Endodermal cell (in vitro differentiated cells): ENCODE results near the gene YJU2. TPM values are rescaled to one million over a fixed set of nuclear protein-coding genes. Genes with fewer than 3 reads are reported as not detected.
"Not testable (repeated sequence)": the region's sequence is repeated elsewhere in the genome, so short reads cannot be mapped to it uniquely, and the experiment has no call there.

Source experiments
- DNase-seq: peaks from one replicate; pipeline ENCODE4 v3.0.0-alpha.2; 2017
- H3K27ac ChIP-seq: 2 replicates; pipeline ENCODE4 v1.5.1; 2013; ENCODE audit warnings: mild to moderate bottlenecking, low read depth, low read length, moderate library complexity
- H3K27me3 ChIP-seq: 2 replicates; pipeline ENCODE4 v1.6.1; 2013; ENCODE audit warnings: mild to moderate bottlenecking, low read length, moderate library complexity; ENCODE audit not compliant: insufficient read depth, control insufficient read depth, poor library complexity, severe bottlenecking
- H3K36me3 ChIP-seq: 2 replicates; pipeline ENCODE4 v1.7.0; 2013; ENCODE audit warnings: mild to moderate bottlenecking, low read length, moderate library complexity; ENCODE audit not compliant: control insufficient read depth, insufficient read depth
- H3K4me1 ChIP-seq: one replicate; pipeline ENCODE4 v1.7.0; 2013; ENCODE audit warnings: low read length; ENCODE audit not compliant: control insufficient read depth, insufficient read depth
- H3K4me3 ChIP-seq: 2 replicates; pipeline ENCODE4 v1.5.1; 2013; ENCODE audit warnings: mild to moderate bottlenecking, low read length, moderate library complexity
- H3K9ac ChIP-seq: 2 replicates; pipeline ENCODE4 v1.6.1; 2013; ENCODE audit warnings: mild to moderate bottlenecking, low read length, moderate library complexity; ENCODE audit not compliant: poor library complexity, severe bottlenecking; ENCODE audit errors: extremely low read depth
- H3K9me3 ChIP-seq: 2 replicates; pipeline ENCODE4 v1.6.1; 2013; ENCODE audit warnings: mild to moderate bottlenecking, low read length, moderate library complexity; ENCODE audit not compliant: control insufficient read depth
- H3K27ac Mint-ChIP-seq: 2 replicates; pipeline ENCODE4 v1.8.0; 2020; ENCODE audit warnings: mixed read lengths
- H3K27me3 Mint-ChIP-seq: 2 replicates; pipeline ENCODE4 v1.8.0; 2021; ENCODE audit warnings: mild to moderate bottlenecking, mixed read lengths; ENCODE audit not compliant: insufficient read depth
- H3K36me3 Mint-ChIP-seq: 2 replicates; pipeline ENCODE4 v1.8.0; 2020; ENCODE audit warnings: low read depth, mixed read lengths
- H3K4me1 Mint-ChIP-seq: 2 replicates; pipeline ENCODE4 v1.8.0; 2020; ENCODE audit warnings: mixed read lengths
- H3K4me3 Mint-ChIP-seq: 2 replicates; pipeline ENCODE4 v1.8.0; 2020; ENCODE audit warnings: mild to moderate bottlenecking, moderate library complexity, mixed read lengths
- H3K9me3 Mint-ChIP-seq: 2 replicates; pipeline ENCODE4 v1.8.0; 2020; ENCODE audit warnings: mild to moderate bottlenecking, mixed read lengths
- CTCF ChIP-seq: fragments of 200-600 bp; sonication (generic); conservative IDR thresholded peaks from 2 replicates; pipeline ENCODE4 v1.5.0; 2021; ENCODE audit warnings: antibody characterized with exemption, mild to moderate bottlenecking
- WGBS, 2 experiments: methylation state at CpG; one replicate each; pipeline versions ENCODE4 v1.1.5 to v1.1.7; 2013; ENCODE audit warnings: missing lambda C conversion rate in 2 of 2, mixed read lengths in 1 of 2; ENCODE audit not compliant: insufficient coverage in 1 of 2, insufficient read length in 1 of 2; 5-methylcytosine and 5-hydroxymethylcytosine counted together
- total RNA-seq, 2 donors: library from RNA; stranded (reverse); fragmentation: NEBNext Ultra II Directional in 1 of 2; extraction: Animal tissue kit (Norgen Biotek cat#: 25700) in 1 of 2; gene quantifications; 2 replicates in 1 of 2; 3 replicates in 1 of 2; pipeline ENCODE4 v1.2.1, GENCODE V29; 2021

The YJU2 gene
- total RNA-seq, 2 donors from 2014 or later = 15.8 to 16.4 TPM

DNA sequence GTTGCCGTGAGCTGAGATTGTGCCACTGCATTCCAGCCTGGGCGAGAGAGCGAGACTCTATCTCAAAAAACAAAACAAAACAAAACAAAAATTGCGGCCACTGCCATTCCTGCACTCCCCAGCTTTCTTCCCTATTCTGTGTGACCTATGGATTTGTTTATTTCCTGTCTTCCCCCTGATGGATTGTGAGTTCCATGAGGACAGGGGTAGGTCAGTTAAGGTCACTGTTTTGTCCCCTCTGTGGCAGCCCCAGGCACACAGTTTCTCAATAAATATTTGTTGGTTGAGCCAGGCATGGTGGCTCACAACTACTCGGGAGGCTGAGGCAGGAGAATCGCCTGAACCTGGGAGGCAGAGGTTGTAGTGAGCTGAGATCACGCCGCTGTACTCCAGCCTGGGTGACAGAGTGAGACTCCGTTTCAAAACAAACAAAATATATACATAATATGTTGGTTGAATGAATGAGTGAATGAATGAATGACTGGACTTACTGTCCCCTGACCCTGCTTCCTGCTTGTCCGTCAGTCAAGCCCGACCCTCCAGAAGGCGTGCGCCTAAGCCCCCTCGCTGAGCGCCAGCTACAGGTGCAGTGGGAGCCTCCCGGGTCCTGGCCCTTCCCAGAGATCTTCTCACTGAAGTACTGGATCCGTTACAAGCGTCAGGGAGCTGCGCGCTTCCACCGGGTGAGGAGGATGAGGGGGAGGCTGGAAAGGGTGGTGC lies 12.6 kb upstream of the YJU2 start:
- no peak overlapping the region for H3K27ac Mint-ChIP-seq
- H3K27me3 Mint-ChIP-seq = peaks cover 5% of the 10 kb centered on the region
- H3K9me3 ChIP-seq = no peaks in the 10 kb centered on the region
- H3K36me3 Mint-ChIP-seq = no peaks in the 10 kb centered on the region
- no peak for DNase-seq
- TF ChIP-seq CTCF = no peak
- WGBS, 2 experiments = 84 to 100% methylated on average over 1 to 18 of the region's 21 CpGs
- no peaks in the 10 kb centered on the region for H3K27me3 ChIP-seq
- H3K9ac ChIP-seq = no peak overlapping the region
- no peak overlapping the region for H3K4me3 Mint-ChIP-seq
- no peaks in the 10 kb centered on the region for H3K36me3 ChIP-seq
- no peak overlapping the region for H3K4me3 ChIP-seq
- no peaks in the 10 kb centered on the region for H3K4me1 ChIP-seq
- H3K27ac ChIP-seq = no peak overlapping the region
- no peaks in the 10 kb centered on the region for H3K4me1 Mint-ChIP-seq
- H3K9me3 Mint-ChIP-seq = no peaks in the 10 kb centered on the region

DNA sequence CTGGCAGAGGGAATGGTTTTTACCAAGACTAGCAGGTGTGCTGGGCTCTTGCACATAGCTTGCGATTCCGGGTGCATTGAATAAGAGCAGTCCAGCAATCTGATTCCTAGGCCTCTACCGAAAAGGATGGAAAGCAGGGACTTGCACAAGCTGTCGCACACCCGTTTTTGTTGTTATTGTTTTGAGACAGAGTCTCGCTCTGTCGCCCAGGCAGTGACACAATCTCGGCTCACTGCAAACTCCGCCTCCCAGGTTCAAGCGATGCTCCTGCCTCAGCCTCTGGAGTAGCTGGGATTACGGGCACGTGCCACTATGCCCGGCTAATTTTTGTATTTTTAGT lies 12.0 kb upstream of the YJU2 start:
- H3K9ac ChIP-seq = no peak overlapping the region
- WGBS, 2 experiments = 88 to 90% methylated on average over 11 to 13 of the region's 13 CpGs

DNA sequence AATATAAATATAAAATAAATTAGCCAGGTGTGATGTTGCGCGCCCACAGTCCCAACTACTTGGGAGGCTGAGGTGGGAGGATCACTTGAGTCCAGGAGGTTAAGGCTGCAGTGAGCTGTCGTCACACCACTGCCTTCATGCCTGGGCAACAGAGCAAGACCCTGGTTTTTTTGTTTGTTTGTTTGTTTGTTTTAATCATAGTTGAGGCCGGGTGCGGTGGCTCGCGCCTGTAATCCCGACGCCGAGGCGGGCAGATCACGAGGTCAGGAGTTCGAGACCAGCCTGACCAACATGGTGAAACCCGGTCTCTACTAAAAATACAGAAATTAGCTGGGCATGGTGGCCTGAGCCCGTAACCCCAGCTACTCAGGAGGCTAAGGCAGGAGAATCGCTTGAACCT lies 9.4 kb upstream of the YJU2 start:
- H3K9me3 ChIP-seq, H3K27me3 ChIP-seq, H3K36me3 ChIP-seq, H3K4me1 ChIP-seq, H3K27ac Mint-ChIP-seq, H3K27ac ChIP-seq, H3K4me3 Mint-ChIP-seq, H3K36me3 Mint-ChIP-seq, H3K4me3 ChIP-seq, DNase-seq, H3K4me1 Mint-ChIP-seq, H3K9ac ChIP-seq: not testable (repeated sequence)
- Mint-ChIP-seq H3K9me3 (peaks cover 12% of the 10 kb centered on the region), H3K27me3 (peaks cover 10% of the 10 kb centered on the region)
- 91 to 95% methylated on average over 15 to 16 of the region's 16 CpGs for WGBS, 2 experiments

More for the DNA sequence above, 12.0 kb upstream of the YJU2 start:
- no peaks in the 10 kb centered on the region for H3K36me3 Mint-ChIP-seq
- no peaks in the 10 kb centered on the region for H3K9me3 Mint-ChIP-seq
- no peak overlapping the region for H3K27ac Mint-ChIP-seq
- Histone ChIP-seq H3K4me1 (no peaks in the 10 kb centered on the region), H3K9me3 (no peaks in the 10 kb centered on the region), H3K36me3 (no peaks in the 10 kb centered on the region), H3K4me3 (no peak overlapping the region), H3K27me3 (no peaks in the 10 kb centered on the region), H3K27ac (no peak overlapping the region)
- H3K4me3 Mint-ChIP-seq = no peak overlapping the region
- TF ChIP-seq CTCF = no peak
- no peak for DNase-seq
- peaks cover 5% of the 10 kb centered on the region for H3K27me3 Mint-ChIP-seq
- no peaks in the 10 kb centered on the region for H3K4me1 Mint-ChIP-seq

GRCh38 chr19:4238831-4239230 lies 8.0 kb upstream of the YJU2 start:
- Histone ChIP-seq H3K4me1 (no peaks in the 10 kb centered on the region), H3K36me3 (no peaks in the 10 kb centered on the region), H3K27me3 (no peaks in the 10 kb centered on the region), H3K9ac (no peak overlapping the region), H3K4me3 (no peak overlapping the region), H3K9me3 (no peaks in the 10 kb centered on the region), H3K27ac (no peak overlapping the region)
- no peak overlapping the region for H3K27ac Mint-ChIP-seq
- H3K9me3 Mint-ChIP-seq = peaks cover 13% of the 10 kb centered on the region
- no peak for DNase-seq
- TF ChIP-seq CTCF = no peak
- peaks cover 12% of the 10 kb centered on the region for H3K27me3 Mint-ChIP-seq
- 92% methylated on average over 4 of the region's 4 CpGs; no CpG with 5 or more reads in 1 of the 2 experiments for WGBS, 2 experiments
- no peaks in the 10 kb centered on the region for H3K4me1 Mint-ChIP-seq
- no peaks in the 10 kb centered on the region for H3K36me3 Mint-ChIP-seq
- no peak overlapping the region for H3K4me3 Mint-ChIP-seq
